ENCODE measurements around the gene NUTM2A.
"Not testable (repeated sequence)": the region's sequence is repeated elsewhere in the genome, so short reads cannot be mapped to it uniquely, and the experiment has no call there.

The NUTM2A gene, protein sequence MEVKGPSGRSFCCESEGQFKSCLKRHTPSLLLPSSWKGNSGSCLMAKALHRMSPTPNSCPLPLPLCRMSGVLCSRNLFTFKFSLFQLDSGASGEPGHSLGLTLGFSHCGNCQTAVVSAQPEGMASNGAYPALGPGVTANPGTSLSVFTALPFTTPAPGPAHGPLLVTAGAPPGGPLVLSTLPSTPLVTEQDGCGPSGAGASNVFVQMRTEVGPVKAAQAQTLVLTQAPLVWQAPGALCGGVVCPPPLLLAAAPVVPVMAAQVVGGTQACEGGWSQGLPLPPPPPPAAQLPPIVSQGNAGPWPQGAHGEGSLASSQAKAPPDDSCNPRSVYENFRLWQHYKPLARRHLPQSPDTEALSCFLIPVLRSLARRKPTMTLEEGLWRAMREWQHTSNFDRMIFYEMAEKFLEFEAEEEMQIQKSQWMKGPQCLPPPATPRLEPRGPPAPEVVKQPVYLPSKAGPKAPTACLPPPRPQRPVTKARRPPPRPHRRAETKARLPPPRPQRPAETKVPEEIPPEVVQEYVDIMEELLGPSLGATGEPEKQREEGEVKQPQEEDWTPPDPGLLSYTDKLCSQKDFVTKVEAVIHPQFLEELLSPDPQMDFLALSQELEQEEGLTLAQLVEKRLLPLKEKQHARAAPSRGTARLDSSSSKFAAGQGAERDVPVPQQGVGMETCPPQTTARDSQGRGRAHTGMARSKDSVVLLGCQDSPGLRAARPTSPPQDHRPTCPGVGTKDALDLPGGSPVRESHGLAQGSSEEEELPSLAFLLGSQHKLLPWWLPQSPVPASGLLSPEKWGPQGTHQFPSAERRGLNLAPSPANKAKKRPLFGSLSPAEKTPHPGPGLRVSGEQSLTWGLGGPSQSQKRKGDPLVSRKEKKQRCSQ

DNA sequence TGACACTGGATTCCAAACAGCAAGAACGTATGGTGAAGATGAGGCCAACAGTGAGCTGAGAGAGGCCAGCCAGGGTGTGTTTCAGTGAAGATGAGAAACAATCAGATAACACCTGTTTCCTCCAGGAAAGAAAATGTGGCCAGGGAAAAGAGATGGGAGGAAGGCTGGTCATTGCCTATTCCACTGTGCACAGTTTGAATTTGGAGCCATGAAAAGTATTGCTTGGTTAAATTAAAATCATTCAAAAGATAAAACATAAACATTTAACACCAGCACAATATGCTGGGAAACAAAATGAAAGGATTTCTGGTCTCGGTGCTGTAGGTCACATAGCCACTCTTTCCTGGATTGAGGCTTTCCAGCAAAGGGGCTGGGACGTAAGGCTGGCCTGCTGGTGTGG, at the start of gene NUTM2A:
Gene NUTM2A, plus strand, starts transcription at position 301 of the 400 bp plus-strand sequence. CDS start 383 bp downstream, outside the sequence.
- H3K27ac ChIP-seq; H3K4me3 ChIP-seq; H3K4me2 ChIP-seq; H3K36me3 ChIP-seq; H3K9me3 ChIP-seq (replicated peaks in 1 of 11); H3K9ac ChIP-seq; H3K27me3 ChIP-seq; H4K20me1 ChIP-seq; H3K4me1 ChIP-seq: not testable (repeated sequence)

DNA sequence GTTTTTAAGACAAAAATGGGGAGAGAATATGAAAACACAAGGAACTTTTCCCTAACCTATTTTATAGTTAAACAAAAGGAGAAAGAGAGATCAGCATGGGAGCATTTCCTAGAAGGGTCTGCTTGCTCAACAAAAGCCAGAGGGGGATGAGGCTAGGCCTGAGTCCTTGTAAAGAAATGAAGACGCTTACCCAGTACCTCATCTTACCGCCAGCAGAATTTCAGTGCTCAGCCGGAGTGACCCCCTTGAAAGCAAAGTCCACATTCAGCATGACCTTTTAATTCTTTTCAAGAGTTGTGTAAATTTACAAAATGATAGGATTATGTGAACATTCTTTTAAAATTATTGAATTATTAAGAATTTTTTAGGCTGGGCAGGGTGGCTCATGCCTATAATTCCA, 47.7 kb upstream of the NUTM2A start:
- not testable (repeated sequence) for H3K27me3 ChIP-seq; H3K9me3 ChIP-seq (replicated peaks in 1 of 11); H4K20me1 ChIP-seq; H3K4me3 ChIP-seq; H3K9ac ChIP-seq; H3K4me2 ChIP-seq; H3K27ac ChIP-seq; H3K4me1 ChIP-seq
- H3K36me3 ChIP-seq: peaks cover 0 to 46% (median 16%) of the 10 kb centered on the region in 11 experiments; a peak in 16 of 22 replicates

DNA sequence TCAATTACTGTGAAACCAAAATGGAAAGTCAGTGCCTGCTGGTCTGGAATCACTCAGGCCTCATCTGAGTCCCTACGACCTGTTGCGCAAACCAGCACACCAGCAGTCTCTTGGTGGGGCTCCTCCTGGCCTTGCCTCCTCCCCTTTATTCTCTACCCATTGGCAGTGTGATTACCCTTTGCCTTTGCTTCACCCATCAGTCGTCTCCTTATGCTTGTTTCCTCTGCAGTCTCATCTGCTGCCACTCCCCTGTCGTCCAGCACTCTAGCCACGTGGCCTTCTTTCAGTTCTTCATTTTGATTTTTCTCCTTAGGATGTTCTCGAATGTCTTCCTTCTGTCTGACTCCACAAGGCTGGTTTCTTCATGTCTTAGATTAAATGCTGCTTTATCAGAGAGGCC, 40.8 kb upstream of the NUTM2A start:
- H3K4me3 ChIP-seq, H3K9ac ChIP-seq, H3K27me3 ChIP-seq, H4K20me1 ChIP-seq: not testable (repeated sequence)
- peaks cover 0 to 31% (median 12%) of the 10 kb centered on the region in 10 experiments; a peak in 11 of 20 replicates for H3K4me1 ChIP-seq
- H3K4me2 ChIP-seq: peak overlapping the region in 5 of 11 experiments; percentile 31 to 68 (median 56); a peak in 9 of 22 replicates
- peaks cover 21 to 36% (median 30%) of the 10 kb centered on the region in 11 experiments for H3K9me3 ChIP-seq (replicated peaks in 1 of 11)
- peak overlapping the region in 4 of 11 experiments; percentile 32 to 68 (median 54); a peak in 7 of 22 replicates for H3K27ac ChIP-seq
- peaks cover 18 to 57% (median 43%) of the 10 kb centered on the region in 11 experiments; a peak in 21 of 22 replicates for H3K36me3 ChIP-seq

DNA sequence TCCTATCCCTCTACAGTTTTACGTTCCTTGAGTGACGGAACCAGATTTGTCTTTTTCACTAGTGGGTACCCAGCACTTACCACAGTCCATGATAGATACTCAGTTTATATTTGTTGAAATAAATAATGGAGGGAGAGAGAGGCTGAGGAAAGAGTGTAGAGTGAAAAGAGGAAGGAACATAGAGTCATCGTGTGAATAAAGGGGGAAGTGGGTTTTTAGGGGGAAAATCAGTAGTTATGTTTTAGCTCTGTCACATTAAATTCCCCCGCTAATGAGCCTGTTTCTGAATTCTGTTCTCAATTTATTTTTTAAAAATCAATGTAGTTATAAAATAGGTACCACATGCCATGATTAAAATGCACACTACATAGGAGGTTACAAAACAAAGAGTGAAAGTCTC, 39.2 kb upstream of the NUTM2A start:
- H3K4me2 ChIP-seq: peak overlapping the region in 5 of 11 experiments; percentile 36 to 64 (median 63); a peak in 8 of 22 replicates
- not testable (repeated sequence) for H3K4me3 ChIP-seq, H4K20me1 ChIP-seq

DNA sequence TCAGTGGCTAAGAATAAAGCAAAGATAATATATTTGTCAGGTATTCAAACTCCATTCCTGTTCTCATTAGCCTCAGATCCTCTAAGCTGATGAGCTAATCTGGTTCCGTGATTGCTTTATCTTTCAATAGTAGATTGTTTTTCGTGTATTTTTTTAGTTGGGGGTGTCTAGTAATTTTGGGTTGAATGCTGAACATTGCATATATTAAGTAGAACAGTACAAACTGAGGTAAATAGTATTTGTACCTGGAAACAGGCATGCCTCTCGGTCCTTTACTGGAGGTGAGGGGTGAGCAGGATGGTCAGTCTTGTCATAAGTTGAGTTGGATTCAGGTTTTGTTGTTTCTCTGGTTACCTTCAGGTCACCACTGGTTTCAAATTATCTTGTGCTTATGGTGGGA, 37.7 kb upstream of the NUTM2A start:
- H3K4me2 ChIP-seq, H3K4me3 ChIP-seq, H3K9ac ChIP-seq, H3K27me3 ChIP-seq, H3K27ac ChIP-seq, H4K20me1 ChIP-seq: not testable (repeated sequence)
- Histone ChIP-seq H3K9me3 (replicated peaks in 1 of 11) (peaks cover 12 to 29% (median 21%) of the 10 kb centered on the region in 11 experiments), H3K36me3 (peaks cover 10 to 59% (median 38%) of the 10 kb centered on the region in 11 experiments; a peak in 21 of 22 replicates), H3K4me1 (peaks cover 0 to 31% (median 12%) of the 10 kb centered on the region in 10 experiments; a peak in 11 of 20 replicates)

More for the DNA sequence above, 39.2 kb upstream of the NUTM2A start:
- Histone ChIP-seq H3K4me1 (peaks cover 0 to 31% (median 12%) of the 10 kb centered on the region in 10 experiments; a peak in 11 of 20 replicates), H3K9me3 (replicated peaks in 1 of 11) (peaks cover 21 to 36% (median 30%) of the 10 kb centered on the region in 11 experiments), H3K27ac (peak overlapping the region in 3 of 11 experiments; percentile 32 to 59 (median 38); a peak in 3 of 22 replicates), H3K36me3 (peaks cover 10 to 58% (median 41%) of the 10 kb centered on the region in 11 experiments; a peak in 21 of 22 replicates)
- H3K27me3 ChIP-seq, H3K9ac ChIP-seq: not testable (repeated sequence)

DNA sequence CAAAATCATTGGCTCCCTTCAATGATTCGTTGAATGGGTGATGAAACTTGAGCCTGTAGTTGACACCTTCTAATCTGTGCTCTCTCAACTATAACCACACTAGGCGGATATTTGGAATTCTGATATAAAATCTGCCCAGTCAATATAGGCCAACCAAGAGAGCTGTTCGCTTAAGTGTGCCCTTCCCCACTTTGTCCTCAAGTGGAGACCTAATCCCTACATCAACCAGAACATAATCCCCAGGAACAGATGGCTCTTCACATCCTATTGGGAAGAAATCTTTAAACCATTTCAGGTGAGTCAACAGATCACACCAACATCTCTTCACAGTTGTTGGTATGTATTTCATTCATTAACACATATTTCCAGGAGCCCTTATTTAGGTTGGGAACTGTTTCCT, 33.4 kb upstream of the NUTM2A start:
- H3K27ac ChIP-seq, H3K4me2 ChIP-seq, H3K27me3 ChIP-seq, H4K20me1 ChIP-seq, H3K4me3 ChIP-seq, H3K9ac ChIP-seq, H3K4me1 ChIP-seq: not testable (repeated sequence)
- peaks cover 7 to 14% (median 13%) of the 10 kb centered on the region in 11 experiments; a peak in 20 of 22 replicates for H3K9me3 ChIP-seq (replicated peaks in 1 of 11)
- H3K36me3 ChIP-seq: peaks cover 10 to 44% (median 33%) of the 10 kb centered on the region in 11 experiments; a peak in 21 of 22 replicates

DNA sequence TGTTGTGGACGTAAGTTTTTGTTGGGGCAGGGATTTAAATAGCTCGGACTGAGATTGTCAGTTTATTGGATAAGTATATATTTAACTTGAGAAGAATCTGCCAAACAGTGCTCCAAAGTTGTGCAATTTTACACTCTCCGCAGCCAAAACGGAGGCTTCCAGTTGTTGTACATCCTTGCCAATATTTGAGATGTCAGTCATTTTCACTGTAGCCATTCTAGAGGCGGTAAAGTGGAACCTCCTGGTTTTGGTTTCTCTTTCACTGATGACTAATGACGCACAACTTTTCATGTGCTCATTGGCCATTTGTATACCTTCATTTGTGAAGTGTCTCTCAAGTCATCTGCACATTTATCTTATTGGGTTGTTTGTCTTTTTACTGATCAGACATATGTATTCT, 24.3 kb upstream of the NUTM2A start:
- H3K9ac ChIP-seq; H3K27me3 ChIP-seq; H3K36me3 ChIP-seq; H3K9me3 ChIP-seq (replicated peaks in 1 of 11); H4K20me1 ChIP-seq: not testable (repeated sequence)
- Histone ChIP-seq H3K27ac (peak overlapping the region in 2 of 11 experiments; percentile 13 to 31; a peak in 2 of 22 replicates), H3K4me1 (peaks cover 0 to 21% (median 9%) of the 10 kb centered on the region in 10 experiments; a peak in 16 of 20 replicates), H3K4me3 (peak overlapping the region in 1 of 10 experiments; percentile 26; a peak in 2 of 20 replicates), H3K4me2 (peak overlapping the region; percentile 6 to 76 (median 48); a peak in 16 of 22 replicates)
- peak in 2 of 11 experiments; percentile 42 to 45; a peak in 2 of 22 replicates for TF ChIP-seq Cebpa-rat (IDR thresholded peaks at IDR 0.05)

DNA sequence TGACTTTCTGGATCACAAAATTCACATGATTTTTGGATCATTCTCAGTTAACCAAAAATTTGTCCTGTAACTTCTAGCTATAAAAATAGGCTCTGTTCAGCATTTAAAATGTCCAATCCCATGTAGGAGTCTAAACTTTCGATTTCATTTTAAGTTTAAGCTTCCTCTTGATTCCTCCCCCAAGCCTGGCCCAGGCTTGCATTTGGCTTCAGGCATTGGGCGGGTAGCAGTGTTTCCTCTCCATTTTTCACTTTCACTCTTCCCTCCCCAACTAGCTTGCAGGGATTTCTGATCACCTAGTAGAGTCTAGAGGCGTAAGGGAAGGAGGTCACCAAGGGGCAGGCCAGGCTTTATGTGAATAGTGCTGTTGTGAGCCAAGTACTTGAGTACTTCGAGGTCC, 20.4 kb upstream of the NUTM2A start:
- Histone ChIP-seq H3K4me3 (peak overlapping the region in 3 of 10 experiments; percentile 25 to 75 (median 68); a peak in 2 of 20 replicates), H3K4me2 (peak overlapping the region in 10 of 11 experiments; percentile 29 to 92 (median 86); a peak in 15 of 22 replicates), H3K4me1 (peaks cover 8 to 41% (median 25%) of the 10 kb centered on the region in 10 experiments)
- not testable (repeated sequence) for H3K9me3 ChIP-seq (replicated peaks in 1 of 11); H3K36me3 ChIP-seq; H4K20me1 ChIP-seq; H3K9ac ChIP-seq; H3K27me3 ChIP-seq; H3K27ac ChIP-seq

DNA sequence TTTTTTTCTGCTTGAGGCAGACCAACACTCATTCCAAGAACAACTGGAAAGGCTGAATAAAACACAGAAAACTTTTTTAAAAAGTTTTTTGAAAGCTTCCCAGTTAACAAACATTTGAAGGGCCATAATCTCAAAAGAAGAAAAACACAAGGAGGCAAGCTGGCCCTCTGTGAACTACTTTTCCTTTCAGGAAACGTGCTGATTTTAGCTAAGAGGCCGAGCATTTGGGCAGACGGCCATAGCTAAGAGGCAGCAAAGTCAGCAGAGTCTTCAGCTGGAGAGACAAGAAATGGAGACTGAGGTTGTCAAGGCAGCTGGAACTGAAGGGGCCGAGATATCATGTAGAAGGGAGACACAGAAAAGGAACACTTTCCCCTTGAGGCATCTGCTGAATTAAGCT, 18.3 kb upstream of the NUTM2A start:
- not testable (repeated sequence) for H3K9ac ChIP-seq; H3K27me3 ChIP-seq; H3K9me3 ChIP-seq (replicated peaks in 1 of 11); H3K36me3 ChIP-seq; H4K20me1 ChIP-seq; H3K4me3 ChIP-seq
- peak overlapping the region; percentile 40 to 59 (median 47); a peak in 20 of 22 replicates for H3K4me2 ChIP-seq
- H3K4me1 ChIP-seq: peaks cover 12 to 38% (median 29%) of the 10 kb centered on the region in 10 experiments
- H3K27ac ChIP-seq: peak overlapping the region in 6 of 11 experiments; percentile 25 to 59 (median 45); a peak in 8 of 22 replicates

DNA sequence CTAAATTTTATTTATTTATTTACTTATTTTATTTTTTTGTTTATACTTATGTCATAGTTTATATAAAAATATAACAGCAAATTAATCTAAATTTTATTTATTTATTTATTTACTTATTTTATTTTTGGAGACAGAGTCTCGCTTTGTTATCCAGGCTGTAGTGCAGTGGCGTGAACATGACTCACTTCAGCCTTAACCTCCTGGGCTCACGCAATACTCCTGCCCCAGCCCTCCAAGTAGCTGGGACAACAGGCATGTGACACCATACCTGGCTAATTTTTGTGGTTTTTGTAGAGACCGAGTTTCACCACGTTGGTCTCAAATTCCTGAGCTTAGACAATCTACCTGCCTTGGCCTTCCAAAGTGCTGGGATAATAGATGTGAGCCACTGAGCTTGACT, 14.9 kb upstream of the NUTM2A start:
- peaks cover 42 to 62% (median 55%) of the 10 kb centered on the region in 10 experiments for H3K4me1 ChIP-seq
- not testable (repeated sequence) for H3K9me3 ChIP-seq (replicated peaks in 1 of 11)

DNA sequence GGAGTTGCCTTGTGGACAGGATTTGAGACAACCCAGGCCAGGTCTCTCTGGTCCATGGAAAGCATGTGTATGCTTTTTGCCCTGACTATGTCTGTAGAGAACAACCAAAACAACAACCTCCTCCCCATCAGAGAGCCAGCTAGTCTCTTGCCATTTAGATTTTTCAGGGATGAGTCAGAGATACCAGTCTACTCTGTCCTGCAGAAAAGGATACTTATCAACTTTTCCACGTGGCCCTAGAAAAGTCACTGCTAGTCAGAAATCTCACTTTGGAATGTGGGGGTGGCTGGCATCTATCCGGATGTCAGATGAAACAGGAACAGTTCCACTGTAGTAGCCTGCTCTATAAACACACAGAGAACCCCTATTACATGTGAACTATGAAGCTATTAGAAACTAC, 13.4 kb upstream of the NUTM2A start:
- H3K27ac ChIP-seq: peak overlapping the region in 10 of 11 experiments; percentile 42 to 92 (median 79); a peak in 18 of 22 replicates
- H3K36me3 ChIP-seq; H3K27me3 ChIP-seq; H3K9me3 ChIP-seq (replicated peaks in 1 of 11); H3K4me3 ChIP-seq; H4K20me1 ChIP-seq: not testable (repeated sequence)
- peak overlapping the region; percentile 43 to 79 (median 68); a peak in 20 of 22 replicates for H3K4me2 ChIP-seq
- H3K4me1 ChIP-seq: peaks cover 55 to 65% (median 62%) of the 10 kb centered on the region in 10 experiments
- H3K9ac ChIP-seq: peak overlapping the region in 6 of 11 experiments; percentile 50 to 65 (median 63); a peak in 7 of 22 replicates

More for the DNA sequence above, 14.9 kb upstream of the NUTM2A start:
- H3K4me3 ChIP-seq, H3K9ac ChIP-seq, H3K27me3 ChIP-seq, H3K36me3 ChIP-seq, H3K4me2 ChIP-seq, H3K27ac ChIP-seq, H4K20me1 ChIP-seq: not testable (repeated sequence)

DNA sequence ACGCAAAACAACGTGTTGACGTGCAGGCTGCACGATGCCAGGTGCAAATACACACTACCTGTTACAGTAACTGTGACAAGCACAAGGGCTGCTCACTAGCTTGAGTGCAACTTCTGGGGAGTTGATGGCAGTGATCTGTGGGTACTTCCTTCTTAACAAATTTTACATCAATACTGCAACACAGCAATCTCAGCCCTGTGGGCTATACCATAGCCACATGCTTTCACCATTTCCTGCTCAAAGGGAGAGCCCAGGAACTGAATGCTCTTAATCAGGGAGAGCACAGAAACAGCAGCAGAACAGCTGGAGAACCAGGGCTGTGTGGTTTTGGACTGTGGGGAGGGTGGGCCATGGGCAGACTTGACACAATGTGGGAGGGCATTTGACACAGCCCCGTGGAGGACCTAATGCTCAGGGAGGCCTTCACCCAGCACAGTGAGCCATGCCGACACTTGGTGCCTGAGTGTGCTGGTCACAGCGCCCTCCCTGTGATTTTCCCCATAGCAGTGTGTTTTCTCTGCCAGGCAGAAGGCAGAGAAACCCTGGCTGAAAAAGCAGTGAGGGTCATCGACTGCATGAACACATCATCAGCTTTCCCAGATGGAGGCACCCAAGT, 12.0 kb upstream of the NUTM2A start:
- not testable (repeated sequence) for H4K20me1 ChIP-seq; H3K36me3 ChIP-seq; H3K9me3 ChIP-seq (replicated peaks in 1 of 11); H3K27me3 ChIP-seq
- Histone ChIP-seq H3K9ac (peak overlapping the region in 10 of 11 experiments; percentile 23 to 87 (median 84); a peak in 18 of 22 replicates), H3K4me1 (peaks cover 50 to 57% (median 54%) of the 10 kb centered on the region in 10 experiments), H3K4me3 (peak overlapping the region in 7 of 10 experiments; percentile 17 to 49 (median 41); a peak in 8 of 20 replicates), H3K4me2 (peak overlapping the region; percentile 79 to 95 (median 89)), H3K27ac (peak overlapping the region; percentile 4 to 96 (median 92); a peak in 21 of 22 replicates)

Measured in BLaER1 treated with 17β-estradiol and CSF1 and Interleukin-3, amounts not matched to agents 10 nM and 100 nM (cell line).